Hepatic stellate cell (primary cell): ENCODE data around the gene HAVCR2.

ENCODE experiments used
- DNase-seq: peaks from one replicate; pipeline ENCODE4 v3.0.0; 2011; ENCODE audit warnings: low spot score

The HAVCR2 gene

DNA sequence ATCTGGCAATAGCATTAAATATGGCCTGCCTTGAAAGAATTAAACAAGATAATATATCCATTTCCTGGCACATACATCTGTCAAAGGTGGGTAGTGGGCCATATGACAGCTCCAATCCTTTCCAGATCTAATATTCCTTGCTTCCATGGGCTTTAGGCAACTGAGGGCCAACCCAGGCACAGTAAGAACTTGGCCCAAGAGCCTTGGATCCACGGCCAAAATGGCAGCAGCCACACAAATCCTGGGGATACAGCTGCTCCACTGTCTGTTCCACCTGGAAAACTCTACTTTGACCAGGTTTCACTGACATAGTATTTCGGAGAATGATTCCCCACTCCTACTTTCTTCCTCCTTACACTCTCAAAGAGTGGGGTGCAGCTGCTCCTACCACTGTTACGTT lies 63.2 kb downstream of the HAVCR2 start:
- DNase-seq: no peak

GRCh38 chr5:157038568-157039187 lies 70.2 kb downstream of the HAVCR2 start:
- no peak for DNase-seq
